Stimulated activated CD4-positive, alpha-beta T cell treated with anti-CD3 and anti-CD28 coated beads, Interleukin-2, amount 100 ng/mL, for 4 hours (primary cell): Measurements from ENCODE around the gene PPIE.

Experiments
- DNase-seq: peaks from one replicate; pipeline ENCODE4 v3.0.0-alpha.2; 2020; ENCODE audit warnings: low read depth

The PPIE gene

DNA sequence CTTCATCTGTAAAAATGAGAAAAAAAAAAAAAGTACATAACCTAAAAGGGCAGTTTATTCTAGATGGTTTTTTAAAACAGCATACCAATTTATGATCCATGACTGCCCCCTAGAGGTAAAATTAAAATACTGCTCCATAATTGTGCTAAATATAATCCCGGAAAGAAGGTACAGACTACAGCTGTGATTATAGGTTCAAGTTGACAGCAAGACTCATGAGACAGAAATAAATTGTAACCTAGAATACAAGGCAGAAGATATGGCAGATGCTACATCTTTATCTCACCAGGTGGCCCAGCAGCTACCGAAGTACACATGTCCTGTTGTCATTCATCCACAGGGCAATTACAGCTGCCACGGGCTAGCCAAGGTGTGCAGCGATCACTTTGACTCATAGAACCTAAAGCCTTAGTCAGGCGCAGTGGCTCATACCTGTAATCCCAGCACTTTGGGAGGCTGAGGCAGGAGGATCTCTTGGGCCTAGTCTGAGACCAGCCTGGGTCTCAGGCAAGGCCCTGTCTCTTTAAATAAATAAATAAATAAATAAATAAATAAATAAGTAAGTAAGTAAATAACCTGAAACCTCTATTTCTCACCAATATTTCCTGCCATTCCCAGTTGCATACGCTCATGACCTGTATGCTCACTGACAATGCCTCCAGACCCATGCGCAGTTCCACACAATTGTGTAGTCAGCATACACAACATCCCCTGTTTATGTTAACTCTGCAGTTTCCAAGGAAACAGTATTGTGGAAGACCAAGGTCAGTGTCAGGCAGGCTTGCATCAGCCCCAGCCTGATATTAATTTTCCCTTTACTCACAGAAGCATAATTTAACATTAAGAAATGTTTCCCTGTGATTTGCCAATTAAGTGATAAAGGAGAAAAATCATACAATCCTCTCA, 18.3 kb upstream of the PPIE start:
- no peak for DNase-seq

GRCh38 chr1:39721664-39722063, 17.0 kb upstream of the PPIE start:
- no peak for DNase-seq

- no peak for DNase-seq
Observed at GRCh38 chr1:39722495-39722894, 16.2 kb upstream of the PPIE start.

- DNase-seq, result no peak
Observed at GRCh38 chr1:39726600-39726999, 12.1 kb upstream of the PPIE start.

- no peak for DNase-seq
Observed at GRCh38 chr1:39727221-39727931, 11.3 kb upstream of the PPIE start.

DNA sequence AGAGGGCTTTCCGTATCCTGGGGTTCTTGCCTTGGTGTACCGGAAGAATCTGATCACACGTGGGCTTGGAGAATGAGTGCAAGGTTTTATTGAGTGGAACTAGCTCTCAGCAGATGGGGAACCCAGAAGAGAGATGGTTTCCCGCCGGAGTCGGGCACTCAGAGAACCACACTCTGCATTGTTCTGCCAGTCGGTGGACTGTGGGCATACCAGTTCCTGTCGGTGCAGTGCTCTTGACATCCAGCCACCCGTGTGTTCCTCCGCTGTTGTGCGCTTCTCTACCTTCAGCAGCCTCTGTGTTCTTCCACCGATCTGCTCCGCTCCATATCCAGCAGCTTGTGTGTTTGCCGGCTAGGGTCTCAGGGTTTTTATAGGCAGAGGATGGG, 10.8 kb upstream of the PPIE start:
- DNase-seq, result no peak

DNA sequence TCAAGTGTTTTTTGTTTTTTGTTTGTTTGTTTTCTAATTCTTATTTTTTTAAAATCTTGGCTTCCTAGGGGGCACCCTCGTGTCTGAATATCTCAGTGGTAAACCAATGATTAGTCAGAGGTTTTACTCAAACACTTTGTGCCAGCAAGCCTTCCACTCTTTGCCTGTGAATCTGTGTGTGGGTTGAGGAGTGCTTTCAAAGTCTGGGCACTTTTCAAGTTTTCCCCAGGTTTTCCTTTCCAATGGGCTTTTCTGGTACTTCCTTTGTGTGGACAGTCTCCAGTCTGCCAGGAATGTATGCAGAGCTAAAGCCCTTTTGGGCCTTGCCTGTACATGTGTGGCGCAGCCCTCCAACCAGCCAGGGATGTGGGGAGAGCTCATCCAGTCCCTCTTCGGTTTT, 9.7 kb upstream of the PPIE start:
- DNase-seq, result no peak

- DNase-seq, result no peak
Observed at GRCh38 chr1:39729842-39730241, 8.8 kb upstream of the PPIE start.

DNA sequence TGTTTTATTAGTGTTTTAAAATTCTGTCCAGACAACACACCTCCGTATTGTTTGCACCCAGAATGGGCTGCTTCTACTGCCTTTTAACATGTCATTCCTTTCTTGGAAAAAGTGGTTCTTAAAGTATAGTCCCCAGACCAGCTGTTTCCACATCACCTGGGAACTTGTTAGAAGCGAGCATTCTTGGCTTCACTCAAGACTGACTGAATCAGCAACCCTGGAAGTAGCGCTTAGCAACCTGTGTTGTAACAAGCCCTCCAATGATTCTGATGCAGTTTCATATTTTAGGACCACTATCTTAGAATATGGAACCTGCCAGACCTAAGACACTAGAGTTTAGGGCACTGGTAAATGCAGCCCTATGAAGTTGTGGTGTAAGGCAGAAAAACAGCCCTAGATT, 6.0 kb upstream of the PPIE start:
- no peak for DNase-seq

DNA sequence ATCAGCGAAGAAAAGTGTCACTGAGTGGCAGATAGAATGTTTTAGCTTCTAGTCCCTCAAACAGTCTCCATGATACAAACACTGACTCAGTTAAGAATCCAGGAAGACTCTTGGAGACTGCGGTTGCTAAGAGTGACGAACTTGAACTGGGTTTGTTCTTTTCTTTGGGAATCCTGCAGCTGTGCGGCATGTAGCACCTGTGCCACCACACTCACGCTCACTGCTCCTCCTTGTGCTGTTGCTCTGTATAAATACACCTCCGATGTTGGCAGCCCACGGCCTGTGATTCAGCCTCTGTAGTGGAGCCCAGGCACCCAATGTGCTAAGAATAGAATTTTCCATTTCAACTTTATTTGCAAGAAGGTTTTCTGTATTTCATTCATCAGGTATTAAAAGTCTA, 5.5 kb upstream of the PPIE start:
- no peak for DNase-seq

GRCh38 chr1:39735731-39736130, 3.0 kb upstream of the PPIE start:
- DNase-seq, result no peak

DNA sequence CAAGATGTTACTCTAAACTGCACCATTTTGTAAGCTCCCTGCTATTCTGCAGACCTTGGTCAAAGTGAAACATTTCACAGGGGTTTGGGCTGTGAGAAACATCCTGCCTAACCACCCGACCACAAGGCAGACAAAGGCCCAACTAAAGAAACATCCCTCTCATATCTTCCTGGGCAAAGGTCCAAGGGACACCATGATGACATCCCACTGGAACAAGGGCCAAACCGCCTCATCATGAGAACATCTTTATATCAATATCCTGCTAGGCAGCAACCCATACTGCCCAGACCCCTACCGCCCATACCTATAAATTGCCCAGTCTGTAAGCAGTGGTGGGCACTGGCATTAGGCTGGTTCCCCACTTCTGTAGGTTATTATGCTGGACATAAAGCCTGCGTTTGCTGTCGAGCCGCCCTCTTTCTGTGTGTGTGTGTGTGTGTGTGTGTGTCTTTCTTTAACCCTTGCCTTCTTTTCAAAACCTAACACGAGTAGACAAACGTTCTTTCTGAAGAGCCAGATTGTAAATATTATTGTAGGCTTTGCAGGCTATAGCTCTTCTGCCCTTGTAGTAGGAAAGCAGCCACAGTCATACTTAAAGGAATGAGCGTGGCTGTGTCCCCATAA, 1.0 kb upstream of the PPIE start:
- no peak for DNase-seq

DNA sequence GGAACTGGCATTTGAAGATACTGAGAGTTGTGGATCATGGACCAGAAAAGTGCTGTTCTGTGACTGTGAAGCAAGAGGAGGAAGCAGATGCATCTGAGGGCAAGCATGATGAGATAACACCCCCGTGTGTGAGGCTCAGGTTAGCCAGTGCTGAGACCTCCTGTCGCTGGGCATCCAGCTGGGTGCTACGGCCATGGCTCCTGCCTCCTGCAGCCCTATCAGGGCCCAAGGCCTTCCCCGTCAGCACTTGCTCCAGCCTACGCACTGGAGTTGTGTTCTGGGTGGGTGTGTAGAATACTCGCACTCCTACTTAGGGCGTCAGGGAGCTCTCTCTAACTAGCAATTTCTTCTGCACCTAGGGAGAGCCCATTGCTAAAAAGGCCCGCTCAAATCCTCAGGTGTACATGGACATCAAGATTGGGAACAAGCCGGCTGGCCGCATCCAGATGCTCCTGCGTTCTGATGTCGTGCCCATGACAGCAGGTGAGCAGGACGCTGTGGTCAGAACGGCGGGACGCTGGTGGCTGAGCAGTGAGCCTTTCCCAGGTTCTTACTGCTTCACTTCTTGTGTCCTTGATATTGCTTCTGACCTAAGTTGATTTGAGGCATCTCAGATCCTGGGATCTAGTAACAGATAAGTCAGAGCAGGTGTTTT, 6.5 kb downstream of the PPIE start:
- no peak for DNase-seq

- DNase-seq, result no peak
Observed at GRCh38 chr1:39751595-39751994, 12.9 kb downstream of the PPIE start.

DNA sequence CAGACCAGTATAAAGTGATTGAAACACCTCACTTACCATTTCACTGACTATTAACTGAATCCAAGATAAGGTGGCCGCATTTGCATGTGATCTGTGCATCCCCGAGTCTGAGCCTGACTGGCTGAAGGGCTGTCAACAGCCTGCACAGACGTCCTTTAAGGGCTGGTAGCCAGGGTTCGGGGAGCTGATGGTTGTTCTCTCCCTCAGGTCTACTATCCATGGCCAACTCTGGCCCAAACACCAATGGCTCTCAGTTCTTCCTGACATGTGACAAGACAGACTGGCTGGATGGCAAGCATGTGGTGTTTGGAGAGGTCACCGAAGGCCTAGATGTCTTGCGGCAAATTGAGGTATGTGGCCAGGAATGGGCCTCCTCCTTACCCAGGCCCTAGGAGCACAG, 14.0 kb downstream of the PPIE start:
- DNase-seq, result no peak

- no peak for DNase-seq
Observed at GRCh38 chr1:39753132-39754025, 14.7 kb downstream of the PPIE start.

DNA sequence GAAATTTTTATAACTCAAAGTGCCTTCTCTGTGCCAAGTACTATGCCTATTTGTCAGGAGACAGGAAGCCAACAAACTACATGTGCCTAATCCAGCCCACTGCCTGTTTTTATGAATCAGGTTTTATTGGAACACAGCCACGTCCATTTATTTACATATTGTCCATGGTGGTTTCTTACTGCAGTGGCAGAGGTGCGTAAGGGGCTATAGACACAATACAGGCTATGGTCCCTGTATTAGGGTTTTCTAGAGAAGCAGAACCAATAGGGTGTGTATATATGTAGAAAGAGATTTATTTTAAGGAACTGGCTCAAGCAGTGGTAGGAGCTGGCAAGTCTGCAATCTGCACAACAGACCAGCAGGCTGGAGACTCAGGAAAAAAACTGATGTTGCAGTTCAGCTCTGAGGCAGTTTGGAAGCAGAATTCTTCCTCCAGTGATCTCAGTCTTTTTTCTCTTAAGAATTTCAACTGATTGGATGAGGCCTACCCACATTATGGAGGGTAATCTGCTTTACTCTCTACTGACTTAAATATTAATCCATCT, 15.4 kb downstream of the PPIE start:
- DNase-seq, result no peak

DNA sequence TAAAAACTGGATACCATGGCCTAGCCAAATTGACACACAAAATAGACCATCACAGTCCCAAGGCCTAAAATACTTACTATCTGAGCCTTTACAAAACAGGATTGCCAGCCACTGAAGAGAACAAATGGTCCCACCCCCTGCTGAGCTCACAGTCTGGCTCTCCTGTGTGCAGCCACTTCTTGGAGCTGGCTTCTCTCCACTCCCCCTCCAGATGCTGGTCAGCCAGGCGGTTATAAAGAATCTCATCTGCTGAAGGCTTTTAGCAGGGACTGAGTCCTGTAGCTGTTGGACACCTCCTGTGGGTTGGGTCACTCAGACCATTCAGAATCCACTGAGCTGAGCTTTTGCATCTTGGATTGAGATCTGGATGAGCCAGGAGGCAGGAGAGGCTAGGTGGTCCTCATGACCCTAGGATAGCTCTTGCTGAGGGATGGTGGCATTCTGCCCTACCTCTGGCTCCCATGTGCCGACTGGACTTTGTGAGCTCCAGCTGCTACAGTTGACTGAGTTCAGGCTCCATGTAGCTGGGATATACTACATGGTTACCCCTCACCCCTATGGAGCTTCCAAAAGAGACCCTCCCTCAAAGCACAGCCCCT, 16.3 kb downstream of the PPIE start:
- no peak for DNase-seq

- DNase-seq, result no peak
Observed at GRCh38 chr1:39755965-39756659, 17.4 kb downstream of the PPIE start.

DNA sequence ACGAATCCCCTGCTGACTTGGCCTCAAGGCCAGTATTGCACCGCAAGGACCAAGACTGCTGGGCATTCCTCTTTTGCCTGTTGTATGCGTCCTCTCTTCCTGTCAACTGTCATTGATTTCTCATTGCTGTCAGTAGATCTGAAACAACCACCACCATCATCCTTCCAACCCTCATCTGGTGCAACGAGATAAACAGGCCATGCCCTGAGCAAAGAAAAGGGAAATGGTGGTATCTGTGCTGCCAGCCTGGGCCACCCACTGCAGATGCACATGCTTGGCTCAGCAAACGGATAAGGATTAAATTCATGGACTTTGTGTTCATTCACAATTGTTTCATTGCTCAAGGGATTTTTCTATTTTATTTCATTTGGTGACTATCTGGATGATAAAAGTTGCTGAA, 18.8 kb downstream of the PPIE start:
- DNase-seq, result no peak
